ENCODE data around the gene FHOD3.

FHOD3 gene

GRCh38 chr18:36428431-36429029 lies 131.0 kb downstream of the FHOD3 start:
- Histone ChIP-seq H3K4me3 (ENCODE audit: low read depth, low read length) (no peak overlapping the region), H3K36me3 (ENCODE audit: control insufficient read depth in 2 of 2, insufficient read depth in 1 of 2, low read length in 2 of 2) (no peaks in the 10 kb centered on the region), H3K27ac (ENCODE audit: extremely low read depth, low read depth, low read length) (no peak overlapping the region), H3K9me3 (ENCODE audit: control insufficient read depth, insufficient read depth, low read depth, low read length) (no peaks in the 10 kb centered on the region), H3K4me1 (ENCODE audit: control insufficient read depth, insufficient read depth, low read length) (no peaks in the 10 kb centered on the region)
- ChIA-PET CTCF (no interaction called here), POLR2A (no interaction called here)
- TF ChIP-seq ZNF24 (tag by site-specific recombination; IDR thresholded peaks at IDR 0.05) (no peak), ZEB2 (tag by site-specific recombination; IDR thresholded peaks at IDR 0.05) (no peak), ZNF664 (tag by site-specific recombination; IDR thresholded peaks at IDR 0.05) (no peak), ZNF610 (tag by site-specific recombination; IDR thresholded peaks at IDR 0.05; ENCODE audit: borderline replicate concordance) (no peak), ZXDB (tag by site-specific recombination; IDR thresholded peaks at IDR 0.05) (no peak), ZNF148 (tag by site-specific recombination; IDR thresholded peaks at IDR 0.05; ENCODE audit: borderline replicate concordance) (no peak), ZBTB7A (tag by site-specific recombination; IDR thresholded peaks at IDR 0.05; ENCODE audit: low read depth) (no peak), ZNF121 (tag by site-specific recombination; IDR thresholded peaks at IDR 0.05) (no peak), ZNF362 (tag by site-specific recombination; IDR thresholded peaks at IDR 0.05) (no peak), ZNF555 (tag by site-specific recombination; conservative IDR thresholded peaks at IDR 0.05) (no peak)

- ChIA-PET POLR2A (no interaction called here), CTCF (interaction anchor here (2.3 kb wide), 1 partner anchor 8 kb away, joined by 8 read pairs; no protein-coding TSS in a partner anchor)
- Histone ChIP-seq H3K9me3 (ENCODE audit: control insufficient read depth, insufficient read depth, low read depth, low read length) (no peaks in the 10 kb centered on the region), H3K36me3 (ENCODE audit: control insufficient read depth in 2 of 2, insufficient read depth in 1 of 2, low read length in 2 of 2) (no peaks in the 10 kb centered on the region), H3K4me1 (ENCODE audit: control insufficient read depth, insufficient read depth, low read length) (no peaks in the 10 kb centered on the region), H3K4me3 (ENCODE audit: low read depth, low read length) (no peak overlapping the region), H3K27ac (ENCODE audit: extremely low read depth, low read depth, low read length) (no peak overlapping the region)
- no peak for TF ChIP-seq ZNF580 (tag by site-specific recombination; IDR thresholded peaks at IDR 0.05)
- TF ChIP-seq YY1 (tag by site-specific recombination; IDR thresholded peaks at IDR 0.05): no peak
- peak; percentile 83 for TF ChIP-seq ZNF10 (tag by site-specific recombination; IDR thresholded peaks at IDR 0.05)
These were observed 135.5 kb downstream of the FHOD3 start for GRCh38 chr18:36432880-36433555.

- H3K9me3 ChIP-seq (ENCODE audit: control insufficient read depth, insufficient read depth, low read depth, low read length): no peaks in the 10 kb centered on the region
- ChIA-PET POLR2A (no interaction called here), CTCF (interaction anchor here (1.3 kb wide), 1 partner anchor 24 kb away, joined by 5 read pairs; no protein-coding TSS in a partner anchor)
- no peaks in the 10 kb centered on the region for H3K4me1 ChIP-seq (ENCODE audit: control insufficient read depth, insufficient read depth, low read length)
- H3K27ac ChIP-seq (ENCODE audit: extremely low read depth, low read depth, low read length): no peak overlapping the region
- no peaks in the 10 kb centered on the region for H3K36me3 ChIP-seq (ENCODE audit: control insufficient read depth in 2 of 2, insufficient read depth in 1 of 2, low read length in 2 of 2)
- no peak overlapping the region for H3K4me3 ChIP-seq (ENCODE audit: low read depth, low read length)
- TF ChIP-seq REST (tag by site-specific recombination; IDR thresholded peaks at IDR 0.05) (no peak), ZXDB (tag by site-specific recombination; IDR thresholded peaks at IDR 0.05) (no peak), HOXC10 (CRISPR knock-in tag; IDR thresholded peaks at IDR 0.05) (no peak), ZNF514 (tag by site-specific recombination; IDR thresholded peaks at IDR 0.05) (no peak), SALL2 (tag by site-specific recombination; IDR thresholded peaks at IDR 0.05; ENCODE audit: borderline replicate concordance) (no peak), ZNF837 (tag by site-specific recombination; IDR thresholded peaks at IDR 0.05) (no peak), ZNF513 (tag by site-specific recombination; IDR thresholded peaks at IDR 0.05) (no peak), ZNF394 (tag by site-specific recombination; IDR thresholded peaks at IDR 0.05; ENCODE audit: borderline replicate concordance) (no peak)
These were observed 138.9 kb downstream of the FHOD3 start for GRCh38 chr18:36436387-36436786.
